GM12872 (cell line): Measurements from ENCODE around the gene PLEKHA5.

Experiments
- CTCF ChIP-seq: IDR thresholded peaks from 3 replicates; pipeline ENCODE4 v1.5.1; 2011; ENCODE audit warnings: low read depth, mild to moderate bottlenecking, low read length, moderate library complexity; ENCODE audit not compliant: insufficient read depth

Gene PLEKHA5

GRCh38 chr12:19419086-19419485, 289.6 kb downstream of the PLEKHA5 start:
- no peak for TF ChIP-seq CTCF

GRCh38 chr12:19421503-19422282, 292.2 kb downstream of the PLEKHA5 start:
- TF ChIP-seq CTCF: no peak

- no peak for TF ChIP-seq CTCF
Measured at GRCh38 chr12:19423166-19423930, 293.8 kb downstream of the PLEKHA5 start.
